ENCODE measurements around the gene CCNF. TPM values are rescaled to one million over a fixed set of nuclear protein-coding genes. Genes with fewer than 3 reads are reported as not detected.

Gene CCNF
- total RNA-seq, 2 experiments from 2014 or later = 99.3 to 101 TPM

DNA sequence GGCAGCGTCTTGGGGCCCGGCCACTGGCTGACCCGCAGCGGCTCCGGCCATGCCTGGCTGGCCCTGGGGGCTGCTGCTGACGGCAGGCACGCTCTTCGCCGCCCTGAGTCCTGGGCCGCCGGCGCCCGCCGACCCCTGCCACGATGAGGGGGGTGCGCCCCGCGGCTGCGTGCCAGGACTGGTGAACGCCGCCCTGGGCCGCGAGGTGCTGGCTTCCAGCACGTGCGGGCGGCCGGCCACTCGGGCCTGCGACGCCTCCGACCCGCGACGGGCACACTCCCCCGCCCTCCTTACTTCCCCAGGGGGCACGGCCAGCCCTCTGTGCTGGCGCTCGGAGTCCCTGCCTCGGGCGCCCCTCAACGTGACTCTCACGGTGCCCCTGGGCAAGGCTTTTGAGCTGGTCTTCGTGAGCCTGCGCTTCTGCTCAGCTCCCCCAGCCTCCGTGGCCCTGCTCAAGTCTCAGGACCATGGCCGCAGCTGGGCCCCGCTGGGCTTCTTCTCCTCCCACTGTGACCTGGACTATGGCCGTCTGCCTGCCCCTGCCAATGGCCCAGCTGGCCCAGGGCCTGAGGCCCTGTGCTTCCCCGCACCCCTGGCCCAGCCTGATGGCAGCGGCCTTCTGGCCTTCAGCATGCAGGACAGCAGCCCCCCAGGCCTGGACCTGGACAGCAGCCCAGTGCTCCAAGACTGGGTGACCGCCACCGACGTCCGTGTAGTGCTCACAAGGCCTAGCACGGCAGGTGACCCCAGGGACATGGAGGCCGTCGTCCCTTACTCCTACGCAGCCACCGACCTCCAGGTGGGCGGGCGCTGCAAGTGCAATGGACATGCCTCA lies 42.6 kb downstream of the CCNF start:
- Mint-ChIP-seq H3K27me3 (peaks cover 43% of the 10 kb centered on the region), H3K9me3 (no peaks in the 10 kb centered on the region), H3K36me3 (ENCODE audit: low read depth) (no peaks in the 10 kb centered on the region), H3K27ac (no peak overlapping the region), H3K4me3 (no peak overlapping the region), H3K4me1 (peaks cover 18% of the 10 kb centered on the region)
- DNase-seq = no peak
- POLR2A ChIA-PET = no interaction called here
- CTCF ChIA-PET = interaction anchor here (1.3 kb wide), 1 partner anchor 13 kb away, joined by 3 read pairs; no protein-coding TSS in a partner anchor

DNA sequence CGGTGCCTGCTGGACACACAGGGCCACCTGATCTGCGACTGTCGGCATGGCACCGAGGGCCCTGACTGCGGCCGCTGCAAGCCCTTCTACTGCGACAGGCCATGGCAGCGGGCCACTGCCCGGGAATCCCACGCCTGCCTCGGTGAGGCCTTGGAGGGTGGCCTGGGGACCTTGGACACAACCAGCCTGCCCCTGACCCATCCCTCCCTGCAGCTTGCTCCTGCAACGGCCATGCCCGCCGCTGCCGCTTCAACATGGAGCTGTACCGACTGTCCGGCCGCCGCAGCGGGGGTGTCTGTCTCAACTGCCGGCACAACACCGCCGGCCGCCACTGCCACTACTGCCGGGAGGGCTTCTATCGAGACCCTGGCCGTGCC lies 43.2 kb downstream of the CCNF start:
- no peak for DNase-seq
- Mint-ChIP-seq H3K27me3 (peaks cover 38% of the 10 kb centered on the region), H3K4me3 (no peak overlapping the region), H3K36me3 (ENCODE audit: low read depth) (no peaks in the 10 kb centered on the region), H3K9me3 (no peaks in the 10 kb centered on the region), H3K4me1 (peaks cover 15% of the 10 kb centered on the region), H3K27ac (no peak overlapping the region)
- ChIA-PET CTCF (interaction anchor here (0.9 to 1.3 kb wide), 2 partner anchors 13 to 16 kb away, joined by 3 read pairs; no protein-coding TSS in a partner anchor), POLR2A (no interaction called here)

DNA sequence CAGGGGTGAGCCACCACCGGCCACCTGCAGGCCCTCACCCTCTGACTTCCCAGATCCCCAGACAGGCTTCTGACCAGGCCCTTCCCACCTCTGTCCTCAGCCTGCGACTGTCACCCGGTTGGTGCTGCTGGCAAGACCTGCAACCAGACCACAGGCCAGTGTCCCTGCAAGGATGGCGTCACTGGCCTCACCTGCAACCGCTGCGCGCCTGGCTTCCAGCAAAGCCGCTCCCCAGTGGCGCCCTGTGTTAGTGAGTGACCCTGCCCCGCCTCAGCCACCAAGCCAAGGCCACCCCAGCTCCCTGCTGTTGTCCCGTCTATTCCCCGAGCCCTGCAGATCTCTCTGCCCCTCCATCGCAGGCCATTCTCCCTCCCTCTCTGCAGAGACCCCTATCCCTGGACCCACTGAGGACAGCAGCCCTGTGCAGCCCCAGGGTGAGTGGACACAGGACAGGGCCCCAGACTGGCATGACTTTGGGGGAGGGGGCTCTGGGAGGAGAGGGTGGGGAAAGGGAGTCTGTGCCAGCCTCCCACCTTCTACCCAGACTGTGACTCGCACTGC lies 43.7 kb downstream of the CCNF start:
- no peak overlapping the region for H3K27ac Mint-ChIP-seq
- H3K9me3 Mint-ChIP-seq = no peaks in the 10 kb centered on the region
- H3K4me3 Mint-ChIP-seq = peak overlapping the region; percentile 59
- ChIA-PET POLR2A (no interaction called here), CTCF (interaction anchor here (0.9 to 1.3 kb wide), 2 partner anchors 12 to 16 kb away, joined by 3 read pairs; no protein-coding TSS in a partner anchor)
- H3K4me1 Mint-ChIP-seq = peaks cover 15% of the 10 kb centered on the region
- DNase-seq = no peak
- H3K27me3 Mint-ChIP-seq = peaks cover 38% of the 10 kb centered on the region
- H3K36me3 Mint-ChIP-seq (ENCODE audit: low read depth) = no peaks in the 10 kb centered on the region

DNA sequence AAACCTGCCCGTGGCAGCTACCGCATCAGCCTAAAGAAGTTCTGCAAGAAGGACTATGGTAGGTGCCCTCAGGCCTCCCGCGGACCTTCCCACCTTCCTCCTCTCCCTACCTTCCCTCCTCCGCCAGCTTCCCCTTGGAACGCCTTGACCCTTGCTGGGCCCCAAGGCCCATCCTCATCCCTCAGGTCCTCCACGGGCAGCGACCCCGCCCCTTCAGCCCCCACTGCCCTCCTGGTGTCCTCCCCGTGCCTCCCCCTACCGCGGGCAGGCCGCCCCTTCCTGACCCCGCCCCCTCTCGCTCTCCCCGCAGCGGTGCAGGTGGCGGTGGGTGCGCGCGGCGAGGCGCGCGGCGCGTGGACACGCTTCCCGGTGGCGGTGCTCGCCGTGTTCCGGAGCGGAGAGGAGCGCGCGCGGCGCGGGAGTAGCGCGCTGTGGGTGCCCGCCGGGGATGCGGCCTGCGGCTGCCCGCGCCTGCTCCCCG lies 44.2 kb downstream of the CCNF start:
- ChIA-PET POLR2A (no interaction called here), CTCF (interaction anchor here (0.9 kb wide), 1 partner anchor 17 kb away, joined by 3 read pairs; no protein-coding TSS in a partner anchor)
- no peaks in the 10 kb centered on the region for H3K36me3 Mint-ChIP-seq (ENCODE audit: low read depth)
- peaks cover 13% of the 10 kb centered on the region for H3K4me1 Mint-ChIP-seq
- H3K27ac Mint-ChIP-seq = no peak overlapping the region
- H3K27me3 Mint-ChIP-seq = peaks cover 34% of the 10 kb centered on the region
- no peak for DNase-seq
- H3K9me3 Mint-ChIP-seq = no peaks in the 10 kb centered on the region
- peak overlapping the region; percentile 59 for H3K4me3 Mint-ChIP-seq

DNA sequence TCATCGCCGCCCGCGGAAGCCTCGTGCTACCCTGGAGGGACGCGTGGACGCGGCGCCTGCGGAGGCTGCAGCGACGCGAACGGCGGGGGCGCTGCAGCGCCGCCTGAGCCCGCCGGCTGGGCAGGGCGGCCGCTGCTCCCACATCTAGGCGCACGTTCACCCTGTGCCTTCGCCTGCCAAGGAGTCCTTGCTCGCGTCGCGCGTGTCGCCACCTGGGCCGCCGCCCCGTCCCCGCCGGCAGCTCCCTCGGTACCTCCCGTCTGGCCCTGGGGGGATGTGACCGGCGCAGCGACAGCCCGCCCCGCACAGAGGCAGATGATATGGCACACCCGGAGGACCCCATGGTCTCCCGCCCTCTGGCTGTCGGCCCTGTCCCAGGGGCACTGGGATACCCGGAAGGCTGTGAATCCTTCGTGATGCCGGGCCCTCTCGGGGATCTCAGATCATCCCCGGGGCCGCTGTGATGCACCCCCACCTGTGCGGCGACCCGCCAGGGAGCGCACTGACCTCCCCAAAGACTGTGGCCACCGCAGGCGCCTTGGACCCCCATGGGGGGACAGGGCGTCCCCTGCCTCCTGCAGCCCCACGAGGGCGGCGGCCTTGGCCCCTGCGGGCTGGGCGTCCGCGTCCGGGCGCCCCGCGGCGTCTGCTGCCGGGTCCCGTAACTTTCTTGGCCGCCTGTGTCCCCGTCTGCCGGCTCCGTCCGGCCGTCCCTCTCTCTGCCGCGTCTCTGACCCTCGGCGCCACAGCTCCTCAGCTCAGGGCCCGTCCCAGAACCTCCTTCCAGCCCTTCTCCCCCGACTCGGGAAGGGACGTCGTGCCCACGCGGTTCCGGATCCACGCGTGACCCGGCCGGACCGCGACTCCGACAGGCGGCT lies 45.0 kb downstream of the CCNF start:
- no peaks in the 10 kb centered on the region for H3K9me3 Mint-ChIP-seq
- H3K4me3 Mint-ChIP-seq = peak overlapping the region; percentile 69
- peaks cover 13% of the 10 kb centered on the region for H3K4me1 Mint-ChIP-seq
- no peaks in the 10 kb centered on the region for H3K36me3 Mint-ChIP-seq (ENCODE audit: low read depth)
- peak overlapping the region; percentile 54 for H3K27ac Mint-ChIP-seq
- peaks cover 28% of the 10 kb centered on the region for H3K27me3 Mint-ChIP-seq
- POLR2A ChIA-PET = no interaction called here
- CTCF ChIA-PET = interaction anchor here (0.7 to 1.4 kb wide), 4 partner anchors 9 to 34 kb away, joined by 3 to 6 read pairs (median 4); no protein-coding TSS in a partner anchor
- DNase-seq = peak; percentile 59

DNA sequence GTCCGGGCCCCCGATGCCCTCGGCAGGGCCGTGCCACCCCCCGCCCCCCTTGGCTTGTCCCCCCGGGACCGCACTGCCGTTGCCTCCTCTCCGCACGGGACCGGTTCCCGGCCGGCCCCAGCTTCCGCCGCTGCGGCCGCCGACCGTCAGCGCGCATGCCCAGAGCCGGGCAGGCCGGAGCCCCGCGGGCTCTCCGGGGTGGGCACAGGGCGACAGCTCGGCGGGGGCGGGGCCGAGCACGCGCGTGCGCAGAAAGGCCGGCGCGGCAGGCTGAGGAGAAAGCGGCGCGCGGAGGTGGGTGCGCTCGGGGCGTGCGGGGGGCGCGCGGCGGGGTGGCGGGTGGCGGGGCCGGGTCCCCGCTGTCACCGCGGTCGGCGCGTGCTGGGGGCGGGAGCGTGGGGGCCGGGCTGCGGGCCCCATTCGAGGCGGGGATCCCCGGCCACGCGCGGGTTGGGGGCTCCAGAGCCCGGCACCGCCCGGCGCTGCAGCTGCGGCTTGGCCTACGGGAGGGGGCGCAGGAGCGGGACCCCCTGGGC lies 45.7 kb downstream of the CCNF start, which contains the start of gene TBC1D24:
Gene TBC1D24, plus strand, starts transcription at position 251 of the 536 bp plus-strand sequence. CDS start 21,022 bp downstream, outside the sequence.
- ChIA-PET POLR2A (no interaction called here), CTCF (interaction anchor here (0.7 to 1.4 kb wide), 3 partner anchors 14 to 34 kb away, joined by 3 to 6 read pairs (median 4); no protein-coding TSS in a partner anchor)
- Mint-ChIP-seq H3K36me3 (ENCODE audit: low read depth) (no peaks in the 10 kb centered on the region), H3K27ac (peak within 1 kb of the TSS; percentile 54), H3K27me3 (peaks cover 21% of the 10 kb centered on the region), H3K9me3 (no peaks in the 10 kb centered on the region), H3K4me1 (peaks cover 10% of the 10 kb centered on the region), H3K4me3 (peak within 1 kb of the TSS; percentile 69)
- peak; percentile 72 for DNase-seq

DNA sequence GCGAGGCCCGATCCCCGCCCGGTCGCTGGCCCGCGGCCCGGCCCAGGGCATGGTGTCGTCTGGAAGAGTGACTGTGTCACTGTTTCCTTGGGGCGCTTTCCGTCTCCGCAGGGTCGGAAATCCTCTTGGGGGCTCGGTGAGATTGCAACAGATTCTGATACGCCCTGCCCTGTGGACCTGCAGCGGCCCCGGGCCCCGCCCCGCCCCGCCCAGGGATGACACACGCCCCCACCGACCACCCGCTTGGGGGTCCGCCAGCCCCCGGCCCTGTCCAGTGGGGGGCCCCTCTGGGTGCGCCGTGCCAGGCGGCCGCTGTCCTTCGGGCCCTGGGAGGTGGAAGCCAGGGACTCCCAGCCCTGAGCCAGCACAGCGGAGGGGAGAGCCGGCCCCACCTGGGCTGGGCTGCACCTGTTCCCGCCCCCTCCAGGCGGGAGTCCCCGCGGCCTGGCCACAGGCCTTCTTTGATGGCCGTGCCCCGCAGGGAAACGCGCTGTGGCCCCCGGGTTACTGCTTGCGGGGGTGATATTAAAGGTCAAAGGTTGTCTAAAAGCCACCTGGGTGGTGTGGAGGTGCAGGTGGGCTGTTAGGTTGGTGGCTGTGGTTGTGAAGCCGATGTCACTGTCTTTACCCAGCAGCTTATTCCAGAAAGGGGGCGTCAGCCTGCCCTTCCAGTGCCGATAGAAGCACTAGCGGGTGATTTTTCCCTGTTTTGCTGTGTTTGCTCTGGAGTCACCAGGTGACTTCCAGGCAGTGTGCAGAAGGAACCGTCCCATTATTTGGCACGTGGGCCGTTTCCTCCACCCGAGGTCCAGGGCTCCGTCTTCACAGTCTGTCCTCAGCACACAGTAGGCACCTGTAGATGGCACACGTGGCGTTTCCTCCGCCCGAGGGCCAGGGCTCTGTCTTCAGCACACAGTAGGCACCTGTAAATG lies 46.4 kb downstream of the CCNF start:
- no peak overlapping the region for H3K27ac Mint-ChIP-seq
- H3K4me1 Mint-ChIP-seq = peaks cover 9% of the 10 kb centered on the region
- H3K4me3 Mint-ChIP-seq = peak overlapping the region; percentile 58
- CTCF ChIA-PET = interaction anchor here (0.7 to 1.4 kb wide), 3 partner anchors 13 to 35 kb away, joined by 3 to 6 read pairs (median 4); no protein-coding TSS in a partner anchor
- POLR2A ChIA-PET = no interaction called here
- peak; percentile 34 for DNase-seq
- H3K27me3 Mint-ChIP-seq = peaks cover 13% of the 10 kb centered on the region
- no peaks in the 10 kb centered on the region for H3K9me3 Mint-ChIP-seq
- H3K36me3 Mint-ChIP-seq (ENCODE audit: low read depth) = no peaks in the 10 kb centered on the region

DNA sequence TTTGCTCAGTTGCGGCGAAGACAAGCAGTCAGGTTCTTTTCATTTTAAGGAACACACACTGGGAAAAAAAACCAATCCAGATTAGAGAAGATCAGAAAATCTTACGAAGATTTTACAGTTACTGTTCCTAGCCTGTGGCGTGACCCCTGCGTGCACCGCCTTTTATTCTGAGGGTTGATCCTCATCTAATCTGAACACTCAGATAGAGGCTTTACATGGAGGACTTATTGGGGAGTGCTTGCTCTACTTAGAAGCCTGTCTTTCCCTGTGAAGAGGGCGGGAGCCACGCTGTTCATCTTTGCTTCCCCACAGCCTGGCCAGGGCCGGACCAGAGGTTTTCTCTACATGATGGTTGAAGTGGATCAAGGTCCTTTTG lies 47.1 kb downstream of the CCNF start:
- CTCF ChIA-PET = interaction anchor here (1.9 kb wide), 1 partner anchor 13 kb away, joined by 6 read pairs; no protein-coding TSS in a partner anchor
- H3K9me3 Mint-ChIP-seq = no peaks in the 10 kb centered on the region
- H3K4me1 Mint-ChIP-seq = peaks cover 9% of the 10 kb centered on the region
- H3K4me3 Mint-ChIP-seq = peak overlapping the region; percentile 53
- no peak overlapping the region for H3K27ac Mint-ChIP-seq
- no peak for DNase-seq
- POLR2A ChIA-PET = no interaction called here
- peaks cover 13% of the 10 kb centered on the region for H3K27me3 Mint-ChIP-seq
- H3K36me3 Mint-ChIP-seq (ENCODE audit: low read depth) = no peaks in the 10 kb centered on the region

DNA sequence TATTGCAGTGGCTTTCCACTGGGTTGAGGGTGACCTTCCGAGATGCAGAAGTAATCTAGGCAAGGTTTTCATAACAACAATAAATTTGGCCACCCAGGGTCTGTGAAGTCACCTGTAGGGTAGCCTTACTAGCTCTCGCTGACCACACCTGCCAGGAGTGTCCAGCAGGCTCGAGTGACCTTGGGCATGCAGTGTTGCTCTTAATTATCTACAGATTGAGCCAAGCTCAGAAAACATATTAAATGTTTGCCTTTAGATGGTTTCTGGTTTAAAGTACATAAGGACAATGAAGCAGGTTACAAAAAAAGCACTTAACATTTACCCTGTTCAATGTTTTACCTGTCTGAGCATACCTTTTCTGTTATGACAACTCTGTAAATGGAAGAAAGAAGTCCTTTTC lies 47.5 kb downstream of the CCNF start:
- peak overlapping the region; percentile 53 for H3K4me3 Mint-ChIP-seq
- no peaks in the 10 kb centered on the region for H3K36me3 Mint-ChIP-seq (ENCODE audit: low read depth)
- POLR2A ChIA-PET = no interaction called here
- no peaks in the 10 kb centered on the region for H3K9me3 Mint-ChIP-seq
- CTCF ChIA-PET = interaction anchor here (1.5 to 1.9 kb wide), 3 partner anchors 8 to 12 kb away, joined by 3 to 6 read pairs (median 4); no protein-coding TSS in a partner anchor
- no peak for DNase-seq
- no peak overlapping the region for H3K27ac Mint-ChIP-seq
- peaks cover 9% of the 10 kb centered on the region for H3K4me1 Mint-ChIP-seq
- H3K27me3 Mint-ChIP-seq = peaks cover 13% of the 10 kb centered on the region

DNA sequence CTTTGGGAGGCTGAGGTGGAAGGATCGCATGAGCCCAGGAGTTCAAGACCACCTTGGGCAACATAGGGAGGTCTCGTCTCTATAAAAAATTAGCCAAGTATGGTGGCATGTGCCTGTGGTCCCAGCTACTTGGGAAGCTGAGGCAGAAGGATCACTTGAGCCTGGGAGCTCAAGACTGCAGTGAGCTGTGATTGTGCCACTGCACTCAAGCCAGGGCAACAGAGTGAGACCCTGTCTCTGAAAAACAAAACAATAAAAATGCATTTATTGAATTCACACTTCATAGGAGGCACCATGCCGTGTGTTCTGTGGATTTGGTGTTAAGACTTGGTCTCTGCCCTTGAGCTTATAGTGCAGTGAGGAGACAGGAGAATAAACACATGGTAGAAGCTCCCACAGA lies 48.1 kb downstream of the CCNF start:
- no peaks in the 10 kb centered on the region for H3K9me3 Mint-ChIP-seq
- H3K4me1 Mint-ChIP-seq = peaks cover 9% of the 10 kb centered on the region
- POLR2A ChIA-PET = no interaction called here
- no peak overlapping the region for H3K27ac Mint-ChIP-seq
- H3K27me3 Mint-ChIP-seq = peaks cover 13% of the 10 kb centered on the region
- CTCF ChIA-PET = interaction anchor here (1.0 to 2.0 kb wide), 5 partner anchors 9 to 24 kb away, joined by 3 to 6 read pairs (median 4); no protein-coding TSS in a partner anchor
- DNase-seq = no peak
- H3K36me3 Mint-ChIP-seq (ENCODE audit: low read depth) = no peaks in the 10 kb centered on the region
- H3K4me3 Mint-ChIP-seq = no peak overlapping the region

DNA sequence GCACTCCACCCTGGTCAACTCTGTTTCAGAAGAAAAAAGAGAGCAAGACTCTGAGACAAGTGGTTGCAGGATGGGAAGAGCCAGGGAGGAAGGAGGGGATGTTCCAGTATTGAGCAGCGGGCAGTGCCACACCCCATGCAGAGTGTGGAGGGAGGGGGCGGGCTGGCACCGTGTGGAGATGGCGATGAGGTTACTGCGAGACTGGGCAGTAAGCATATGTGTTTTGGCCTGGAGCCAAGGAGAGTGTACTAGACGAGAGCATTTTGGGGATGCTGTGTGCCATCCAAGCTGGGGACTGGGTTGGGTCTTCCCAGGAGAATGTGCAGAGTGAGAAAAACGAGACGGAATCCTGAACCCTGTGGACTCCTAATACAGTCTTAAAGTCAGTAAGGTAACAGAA lies 49.0 kb downstream of the CCNF start:
- no peak for DNase-seq
- peaks cover 7% of the 10 kb centered on the region for H3K27me3 Mint-ChIP-seq
- ChIA-PET POLR2A (no interaction called here), CTCF (interaction anchor here (1.0 to 2.0 kb wide), 5 partner anchors 8 to 23 kb away, joined by 3 to 6 read pairs (median 4); no protein-coding TSS in a partner anchor)
- H3K9me3 Mint-ChIP-seq = no peaks in the 10 kb centered on the region
- no peak overlapping the region for H3K4me3 Mint-ChIP-seq
- H3K4me1 Mint-ChIP-seq = peaks cover 9% of the 10 kb centered on the region
- H3K27ac Mint-ChIP-seq = no peak overlapping the region
- no peaks in the 10 kb centered on the region for H3K36me3 Mint-ChIP-seq (ENCODE audit: low read depth)

All from activated CD4-positive, alpha-beta T cell treated with anti-CD3 and anti-CD28 coated beads, Interleukin-2, amount 10 ng/mL, durations not matched to agents 7 days and 5 days (primary cell).